Peyer's patch (tissue), 4 donors: ENCODE data around the gene RAC3. TPM values are rescaled to one million over a fixed set of nuclear protein-coding genes. Genes with fewer than 3 reads are reported as not detected.
A peak's percentile ranks its signal among the peaks of the same experiment; 100 is the strongest.

ENCODE experiments used
- DNase-seq, 3 donors: peaks; one replicate each; pipeline ENCODE4 v3.0.0-alpha.2; 2017 to 2019
- H3K27ac ChIP-seq, 4 donors: fragments of 200-600 bp; sonication (generic); one replicate each; pipeline ENCODE4 v1.5.1; 2016 to 2019
- H3K27me3 ChIP-seq, 2 donors: fragments of 200-600 bp; sonication (generic); one replicate each; pipeline ENCODE4 v1.5.1; 2019
- H3K36me3 ChIP-seq, 3 donors: fragments of 200-600 bp; sonication (generic); one replicate each; pipeline ENCODE4 v1.5.1; 2016 to 2019
- H3K4me1 ChIP-seq, 4 donors: fragments of 200-600 bp; sonication (generic); one replicate each; pipeline ENCODE4 v1.5.1; 2016 to 2019
- H3K4me3 ChIP-seq, 4 donors: fragments of 200-600 bp; sonication (generic); 1 replicate in 3 of 4; 2 replicates in 1 of 4; pipeline ENCODE4 v1.5.1; 2016 to 2019; ENCODE audit warnings: mild to moderate bottlenecking in 1 of 4
- H3K9me3 ChIP-seq, 4 donors: fragments of 200-600 bp; sonication (generic); one replicate each; pipeline ENCODE4 v1.5.1; 2016 to 2019; ENCODE audit warnings: mild to moderate bottlenecking in 1 of 4
- CTCF ChIP-seq, 6 experiments: fragments of 450-650 bp in 4 of 6; fragments of 200-600 bp in 2 of 6; sonication (generic) in 1 of 6; IDR thresholded peaks; one replicate each; pipeline ENCODE4 v1.5.1; 2017 to 2019; ENCODE audit warnings: antibody characterized with exemption in 6 of 6, mild to moderate bottlenecking in 3 of 6, moderate library complexity in 1 of 6
- POLR2A ChIP-seq, 2 donors: fragments of 450-650 bp; IDR thresholded peaks; one replicate each; pipeline ENCODE4 v1.5.1; 2017; ENCODE audit warnings: antibody characterized with exemption in 2 of 2, mild to moderate bottlenecking in 2 of 2, moderate library complexity in 2 of 2
- total RNA-seq, 4 donors: library from RNA; depleted of rRNA; stranded (reverse); fragments of >200 nt; gene quantifications; one replicate each; pipeline ENCODE4 v1.1.0, GENCODE V29; 2016

The RAC3 gene
- total RNA-seq, 4 donors from 2014 or later = 4.6 to 20.6 (median 9.8) TPM

- DNase-seq = no peak
- Histone ChIP-seq H3K36me3 (peaks cover 0 to 69% (median 0%) of the 10 kb centered on the region in 3 donors), H3K27me3 (no peaks in the 10 kb centered on the region), H3K9me3 (no peaks in the 10 kb centered on the region), H3K27ac (no peak overlapping the region), H3K4me1 (peaks cover 0 to 31% (median 23%) of the 10 kb centered on the region in 4 donors), H3K4me3 (peak overlapping the region in 3 of 4 donors; percentile 94 to 98 (median 96))
- TF ChIP-seq POLR2A (IDR thresholded peaks at IDR 0.05) (no peak), CTCF (IDR thresholded peaks at IDR 0.05) (no peak)
Measured at GRCh38 chr17:82053130-82053529, 21.7 kb downstream of the RAC3 start.

- TF ChIP-seq CTCF (IDR thresholded peaks at IDR 0.05) (no peak), POLR2A (IDR thresholded peaks at IDR 0.05) (no peak)
- no peak for DNase-seq
- Histone ChIP-seq H3K9me3 (no peaks in the 10 kb centered on the region), H3K27me3 (no peaks in the 10 kb centered on the region), H3K4me1 (peaks cover 0 to 31% (median 23%) of the 10 kb centered on the region in 4 donors), H3K27ac (no peak overlapping the region), H3K36me3 (peaks cover 0 to 70% (median 0%) of the 10 kb centered on the region in 3 donors), H3K4me3 (no peak overlapping the region)
Measured at GRCh38 chr17:82053556-82054263, 22.2 kb downstream of the RAC3 start.

- Histone ChIP-seq H3K4me3 (no peak overlapping the region), H3K36me3 (peaks cover 0 to 69% (median 0%) of the 10 kb centered on the region in 3 donors), H3K27ac (no peak overlapping the region), H3K27me3 (no peaks in the 10 kb centered on the region), H3K4me1 (peaks cover 0 to 31% (median 23%) of the 10 kb centered on the region in 4 donors), H3K9me3 (no peaks in the 10 kb centered on the region)
- no peak for DNase-seq
- no peak for TF ChIP-seq CTCF (IDR thresholded peaks at IDR 0.05)
- no peak for TF ChIP-seq POLR2A (IDR thresholded peaks at IDR 0.05)
Measured at GRCh38 chr17:82054351-82055022, 23.0 kb downstream of the RAC3 start.

GRCh38 chr17:82055023-82055964 lies 23.8 kb downstream of the RAC3 start:
- Histone ChIP-seq H3K27me3 (no peaks in the 10 kb centered on the region), H3K27ac (no peak overlapping the region), H3K36me3 (peaks cover 0 to 69% (median 0%) of the 10 kb centered on the region in 3 donors), H3K4me1 (peaks cover 0 to 29% (median 21%) of the 10 kb centered on the region in 4 donors), H3K9me3 (no peaks in the 10 kb centered on the region), H3K4me3 (no peak overlapping the region)
- TF ChIP-seq CTCF (IDR thresholded peaks at IDR 0.05) (no peak), POLR2A (IDR thresholded peaks at IDR 0.05) (no peak)
- no peak for DNase-seq

- no peaks in the 10 kb centered on the region for H3K27me3 ChIP-seq
- TF ChIP-seq POLR2A (IDR thresholded peaks at IDR 0.05) (no peak), CTCF (IDR thresholded peaks at IDR 0.05) (no peak)
- no peaks in the 10 kb centered on the region for H3K9me3 ChIP-seq
- peaks cover 0 to 20% (median 13%) of the 10 kb centered on the region in 4 donors for H3K4me1 ChIP-seq
- no peak overlapping the region for H3K4me3 ChIP-seq
- no peak overlapping the region for H3K27ac ChIP-seq
- H3K36me3 ChIP-seq = peaks cover 0 to 76% (median 0%) of the 10 kb centered on the region in 3 donors
- no peak for DNase-seq
Measured at GRCh38 chr17:82055965-82056728, 24.7 kb downstream of the RAC3 start.
